ENCODE measurements around the gene ZBTB21.

- TF ChIP-seq, protein P1, sequence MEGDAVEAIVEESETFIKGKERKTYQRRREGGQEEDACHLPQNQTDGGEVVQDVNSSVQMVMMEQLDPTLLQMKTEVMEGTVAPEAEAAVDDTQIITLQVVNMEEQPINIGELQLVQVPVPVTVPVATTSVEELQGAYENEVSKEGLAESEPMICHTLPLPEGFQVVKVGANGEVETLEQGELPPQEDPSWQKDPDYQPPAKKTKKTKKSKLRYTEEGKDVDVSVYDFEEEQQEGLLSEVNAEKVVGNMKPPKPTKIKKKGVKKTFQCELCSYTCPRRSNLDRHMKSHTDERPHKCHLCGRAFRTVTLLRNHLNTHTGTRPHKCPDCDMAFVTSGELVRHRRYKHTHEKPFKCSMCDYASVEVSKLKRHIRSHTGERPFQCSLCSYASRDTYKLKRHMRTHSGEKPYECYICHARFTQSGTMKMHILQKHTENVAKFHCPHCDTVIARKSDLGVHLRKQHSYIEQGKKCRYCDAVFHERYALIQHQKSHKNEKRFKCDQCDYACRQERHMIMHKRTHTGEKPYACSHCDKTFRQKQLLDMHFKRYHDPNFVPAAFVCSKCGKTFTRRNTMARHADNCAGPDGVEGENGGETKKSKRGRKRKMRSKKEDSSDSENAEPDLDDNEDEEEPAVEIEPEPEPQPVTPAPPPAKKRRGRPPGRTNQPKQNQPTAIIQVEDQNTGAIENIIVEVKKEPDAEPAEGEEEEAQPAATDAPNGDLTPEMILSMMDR (IDR thresholded peaks at IDR 0.05), result no peak
- TF ChIP-seq POLR2AphosphoS5 (IDR thresholded peaks at IDR 0.05) (no peak), POLR2A (IDR thresholded peaks at IDR 0.05) (no peak)
Observed at GRCh38 chr21:42048870-42049577, 38.9 kb upstream of the ZBTB21 start.

Measured in stomach (tissue), 4 donors.